ENCODE results near the gene ASPSCR1.

Gene ASPSCR1

GRCh38 chr17:82007495-82008257 lies 30.2 kb downstream of the ASPSCR1 start:
- no peak for DNase-seq (ENCODE audit: low read depth)
- TF ChIP-seq, protein P1, sequence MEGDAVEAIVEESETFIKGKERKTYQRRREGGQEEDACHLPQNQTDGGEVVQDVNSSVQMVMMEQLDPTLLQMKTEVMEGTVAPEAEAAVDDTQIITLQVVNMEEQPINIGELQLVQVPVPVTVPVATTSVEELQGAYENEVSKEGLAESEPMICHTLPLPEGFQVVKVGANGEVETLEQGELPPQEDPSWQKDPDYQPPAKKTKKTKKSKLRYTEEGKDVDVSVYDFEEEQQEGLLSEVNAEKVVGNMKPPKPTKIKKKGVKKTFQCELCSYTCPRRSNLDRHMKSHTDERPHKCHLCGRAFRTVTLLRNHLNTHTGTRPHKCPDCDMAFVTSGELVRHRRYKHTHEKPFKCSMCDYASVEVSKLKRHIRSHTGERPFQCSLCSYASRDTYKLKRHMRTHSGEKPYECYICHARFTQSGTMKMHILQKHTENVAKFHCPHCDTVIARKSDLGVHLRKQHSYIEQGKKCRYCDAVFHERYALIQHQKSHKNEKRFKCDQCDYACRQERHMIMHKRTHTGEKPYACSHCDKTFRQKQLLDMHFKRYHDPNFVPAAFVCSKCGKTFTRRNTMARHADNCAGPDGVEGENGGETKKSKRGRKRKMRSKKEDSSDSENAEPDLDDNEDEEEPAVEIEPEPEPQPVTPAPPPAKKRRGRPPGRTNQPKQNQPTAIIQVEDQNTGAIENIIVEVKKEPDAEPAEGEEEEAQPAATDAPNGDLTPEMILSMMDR (conservative IDR thresholded peaks at IDR 0.05; ENCODE audit: control insufficient read depth, insufficient read depth, low read depth, low read length): no peak
- no peak overlapping the region for H3K4me3 ChIP-seq (ENCODE audit: control insufficient read depth, low read depth, low read length)

GRCh38 chr17:82008258-82008940 lies 31.0 kb downstream of the ASPSCR1 start:
- H3K4me3 ChIP-seq (ENCODE audit: control insufficient read depth, low read depth, low read length): no peak overlapping the region
- no peak for DNase-seq (ENCODE audit: low read depth)
- TF ChIP-seq, protein P1 (conservative IDR thresholded peaks at IDR 0.05; ENCODE audit: control insufficient read depth, insufficient read depth, low read depth, low read length): no peak

- H3K4me3 ChIP-seq (ENCODE audit: control insufficient read depth, low read depth, low read length): no peak overlapping the region
- TF ChIP-seq, protein P1 (conservative IDR thresholded peaks at IDR 0.05; ENCODE audit: control insufficient read depth, insufficient read depth, low read depth, low read length): no peak
- DNase-seq (ENCODE audit: low read depth): no peak
Measured at GRCh38 chr17:82008941-82009405, 31.5 kb downstream of the ASPSCR1 start.

- no peak for DNase-seq (ENCODE audit: low read depth)
- TF ChIP-seq, protein P1 (conservative IDR thresholded peaks at IDR 0.05; ENCODE audit: control insufficient read depth, insufficient read depth, low read depth, low read length): no peak
- H3K4me3 ChIP-seq (ENCODE audit: control insufficient read depth, low read depth, low read length): no peak overlapping the region
Measured at GRCh38 chr17:82009413-82009812, 32.0 kb downstream of the ASPSCR1 start.

DNA sequence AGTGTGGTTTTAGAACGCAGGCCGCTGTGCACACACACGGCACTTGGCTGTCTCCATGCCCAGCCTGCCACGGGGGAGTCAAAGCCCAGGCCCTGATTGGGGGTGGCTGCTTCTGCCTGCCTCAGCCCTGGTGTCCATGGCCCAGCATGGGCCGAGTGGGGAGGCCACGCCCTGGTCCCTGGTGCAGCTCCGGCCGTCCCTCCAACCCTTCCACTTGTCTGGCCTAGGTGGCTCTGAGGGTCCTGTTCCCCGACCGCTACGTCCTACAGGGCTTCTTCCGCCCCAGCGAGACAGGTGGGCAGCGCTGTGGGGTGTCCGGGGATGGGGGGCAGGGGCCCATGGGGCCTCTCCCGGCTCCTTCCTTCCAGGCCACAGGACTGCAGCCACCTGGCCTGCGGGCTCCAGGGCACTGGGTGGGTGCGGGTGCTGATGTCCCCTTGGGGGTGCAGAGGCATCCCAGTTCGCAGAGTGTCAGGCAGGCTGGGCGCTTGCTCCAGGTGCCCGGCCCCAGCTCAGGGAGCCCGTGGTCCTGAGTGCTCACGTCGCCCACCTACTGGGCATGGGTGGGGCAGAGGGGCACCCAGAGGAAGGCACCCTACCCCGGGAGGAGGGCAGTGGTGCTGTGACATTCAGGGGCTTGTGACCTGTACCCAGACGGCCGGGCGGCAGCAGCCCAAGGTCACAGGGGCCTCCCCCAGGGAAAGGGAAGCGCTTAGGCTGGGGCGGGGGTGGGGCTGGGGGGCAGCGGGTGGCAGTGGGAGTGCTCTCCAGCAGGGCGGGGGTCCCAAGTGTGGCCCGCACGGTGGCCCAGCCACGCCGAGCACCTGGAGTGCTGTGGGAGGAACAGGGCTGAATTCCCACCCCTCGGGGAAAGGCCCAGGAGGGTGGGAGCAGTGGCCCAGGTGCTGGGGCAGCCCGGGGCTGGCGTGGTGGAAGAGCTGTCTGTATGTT lies 33.4 kb downstream of the ASPSCR1 start:
- no peak for DNase-seq (ENCODE audit: low read depth)
- TF ChIP-seq, protein P1 (conservative IDR thresholded peaks at IDR 0.05; ENCODE audit: control insufficient read depth, insufficient read depth, low read depth, low read length): no peak
- no peak overlapping the region for H3K4me3 ChIP-seq (ENCODE audit: control insufficient read depth, low read depth, low read length)

- H3K4me3 ChIP-seq (ENCODE audit: control insufficient read depth, low read depth, low read length): no peak overlapping the region
- TF ChIP-seq, protein P1 (conservative IDR thresholded peaks at IDR 0.05; ENCODE audit: control insufficient read depth, insufficient read depth, low read depth, low read length): no peak
Measured at GRCh38 chr17:82011617-82012187, 34.3 kb downstream of the ASPSCR1 start.

More at GRCh38 chr17:82011617-82012187, 34.3 kb downstream of the ASPSCR1 start:
- DNase-seq (ENCODE audit: low read depth): no peak
